Stimulated activated CD8-positive, alpha-beta memory T cell treated with anti-CD3 and anti-CD28 coated beads, Interleukin-2, amount 100 ng/mL, for 48 hours (primary cell): Measurements from ENCODE around the gene MBP.

Source experiments
- DNase-seq, 2 donors: peaks; one replicate each; pipeline ENCODE4 v3.0.0-alpha.2; 2020; ENCODE audit warnings: low read depth in 2 of 2

MBP gene

GRCh38 chr18:77133835-77134496 is 1.4 kb upstream of the MBP start:
- no peak for DNase-seq

DNA sequence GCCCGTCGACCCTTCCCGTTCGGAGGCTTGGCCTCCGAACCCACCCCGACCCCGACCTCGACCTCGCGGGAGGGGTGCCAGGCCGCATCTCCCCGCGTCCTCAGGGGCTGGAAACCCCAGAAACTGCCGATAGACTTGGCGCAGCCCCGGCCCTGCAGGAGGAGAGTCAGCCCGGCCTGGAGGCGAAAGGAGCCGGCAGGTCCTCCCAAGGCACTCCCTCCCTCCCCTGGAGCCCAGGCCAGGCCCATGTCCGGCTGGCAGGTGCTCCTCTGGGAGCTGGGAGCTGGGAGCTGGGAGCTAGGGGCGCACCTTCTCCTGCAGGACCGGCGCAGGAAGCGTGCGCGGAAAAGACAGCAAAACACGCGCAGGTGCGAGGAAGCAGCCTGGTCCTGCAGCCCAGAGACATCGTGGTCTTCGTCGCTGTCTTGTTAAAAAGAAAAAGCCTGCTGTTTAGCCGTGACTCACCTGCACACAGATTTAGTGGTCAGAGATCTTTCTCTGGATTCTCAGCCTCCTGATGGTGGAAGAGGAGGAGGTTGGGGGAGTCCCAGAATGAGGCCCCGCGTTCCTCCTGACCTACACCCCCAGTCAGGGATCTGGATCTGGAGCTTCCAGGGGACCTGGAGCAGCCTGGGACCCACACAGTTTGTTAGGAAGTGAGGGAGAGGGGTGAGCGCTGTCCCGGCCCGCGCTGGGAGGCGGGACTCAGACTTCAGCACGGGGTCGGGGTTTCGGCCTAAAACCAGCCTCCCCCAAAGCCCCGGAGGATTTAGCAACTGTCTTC is 660 bp upstream of the MBP start:
- DNase-seq = no peak

DNA sequence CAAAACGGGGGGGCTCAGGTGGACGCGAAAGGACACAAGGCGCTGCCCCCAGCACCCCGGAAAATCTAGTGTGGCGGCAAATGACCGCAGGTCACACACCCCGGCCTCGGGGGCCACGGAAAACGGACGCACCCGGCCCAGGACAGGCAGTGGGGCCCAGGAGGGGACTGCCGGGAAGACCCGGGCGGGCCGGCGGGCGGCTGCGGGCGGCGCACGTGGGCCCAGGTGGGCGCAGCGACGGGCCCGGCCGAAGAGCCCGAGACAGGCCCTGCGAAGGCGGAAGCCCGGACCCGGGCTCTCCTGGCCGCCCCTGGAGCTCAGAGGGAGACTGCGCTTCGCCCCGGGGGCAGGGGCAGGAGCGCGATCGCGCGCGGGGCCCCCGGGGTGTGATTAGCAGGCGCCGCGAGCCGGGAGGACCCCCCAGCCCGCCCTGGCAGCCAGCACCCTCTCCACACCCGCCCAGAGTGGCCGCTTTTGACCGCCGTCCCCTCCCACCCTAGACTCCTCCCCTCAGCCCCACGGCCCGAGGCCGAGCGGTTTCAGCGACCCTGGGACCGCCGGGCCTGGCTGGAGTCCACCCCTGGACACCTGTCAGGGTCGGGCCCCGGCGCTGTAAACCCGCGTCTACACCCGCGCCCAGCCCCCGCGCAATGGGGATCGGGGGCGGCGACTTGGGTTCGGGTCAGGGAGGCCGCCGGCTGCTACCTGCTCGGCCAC is 773 bp downstream of the MBP start:
- peak in 1 of 2 donors; percentile 28 for DNase-seq

GRCh38 chr18:77131100-77131651 is 1.4 kb downstream of the MBP start:
- peak in 1 of 2 donors; percentile 31 for DNase-seq

DNA sequence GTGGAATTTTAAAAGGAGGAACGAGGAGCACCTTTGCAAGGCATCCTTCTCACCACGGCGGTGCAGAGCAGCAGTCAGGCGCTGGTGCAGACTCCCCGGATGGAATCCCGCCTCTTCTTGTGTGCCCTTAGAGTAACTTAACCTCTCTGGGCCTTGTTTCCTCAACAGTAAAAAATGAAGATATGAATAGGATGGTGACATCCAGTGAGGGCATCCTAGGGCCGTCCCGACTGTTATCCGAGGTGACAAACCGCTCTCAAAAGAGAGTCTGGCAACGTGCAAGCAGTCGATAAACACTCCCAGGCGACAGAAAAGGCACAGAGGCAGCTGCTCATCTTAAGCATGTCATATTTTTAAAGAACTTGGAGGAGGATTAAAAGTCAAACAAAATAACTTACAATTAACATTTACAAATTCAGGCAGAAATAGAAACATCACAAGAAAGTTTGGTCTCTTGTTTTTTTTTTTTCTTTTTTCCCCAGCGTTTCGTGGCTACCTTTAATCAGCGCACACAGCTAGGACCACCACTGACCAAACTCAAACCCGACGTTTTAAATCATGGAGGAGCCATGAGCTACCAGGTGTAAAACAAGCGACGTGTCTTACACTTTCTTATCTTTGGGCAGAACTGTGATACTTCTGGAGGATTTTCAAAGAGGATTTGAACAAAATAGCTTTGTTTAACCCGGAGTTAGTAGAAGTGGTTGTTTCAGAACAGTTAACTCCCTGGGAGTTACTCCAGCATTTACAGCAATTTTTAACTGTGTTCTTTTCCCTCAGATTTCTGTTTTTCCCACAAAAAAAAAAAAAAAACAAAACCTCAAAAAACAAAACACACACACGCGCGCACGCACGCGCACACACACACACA is 2.1 kb downstream of the MBP start:
- no peak for DNase-seq

- no peak for DNase-seq
Observed at GRCh38 chr18:77129150-77129551, 3.4 kb downstream of the MBP start.

- no peak for DNase-seq
Observed at GRCh38 chr18:77127769-77128671, 4.6 kb downstream of the MBP start.

- DNase-seq = peak in 1 of 2 donors; percentile 45
Observed at GRCh38 chr18:77124452-77124922, 8.1 kb downstream of the MBP start.

- no peak for DNase-seq
Observed at GRCh38 chr18:77123320-77124231, 9.0 kb downstream of the MBP start.

DNA sequence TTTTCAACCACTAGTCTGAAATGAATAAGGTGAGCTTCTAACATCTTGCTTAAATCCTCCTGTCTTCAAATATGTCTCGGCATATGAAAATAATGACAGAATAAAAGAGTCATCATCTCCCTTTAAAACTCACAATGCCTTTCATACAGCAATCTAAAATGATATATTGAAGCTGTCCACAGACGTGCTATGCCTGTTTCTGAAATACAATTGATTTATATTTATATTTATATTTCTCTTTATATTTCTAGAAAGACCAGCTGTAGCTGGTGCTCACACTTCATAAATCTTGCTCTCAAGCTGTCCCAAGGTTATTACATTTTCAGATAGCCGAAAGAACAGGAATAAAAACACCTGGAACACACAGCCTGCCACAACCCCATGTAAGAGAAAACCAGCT is 11.1 kb downstream of the MBP start:
- no peak for DNase-seq

GRCh38 chr18:77119851-77120491 is 12.6 kb downstream of the MBP start:
- DNase-seq = no peak

GRCh38 chr18:77119101-77119850 is 13.3 kb downstream of the MBP start:
- DNase-seq = no peak

- DNase-seq = no peak
Observed at GRCh38 chr18:77118256-77119090, 14.1 kb downstream of the MBP start.

DNA sequence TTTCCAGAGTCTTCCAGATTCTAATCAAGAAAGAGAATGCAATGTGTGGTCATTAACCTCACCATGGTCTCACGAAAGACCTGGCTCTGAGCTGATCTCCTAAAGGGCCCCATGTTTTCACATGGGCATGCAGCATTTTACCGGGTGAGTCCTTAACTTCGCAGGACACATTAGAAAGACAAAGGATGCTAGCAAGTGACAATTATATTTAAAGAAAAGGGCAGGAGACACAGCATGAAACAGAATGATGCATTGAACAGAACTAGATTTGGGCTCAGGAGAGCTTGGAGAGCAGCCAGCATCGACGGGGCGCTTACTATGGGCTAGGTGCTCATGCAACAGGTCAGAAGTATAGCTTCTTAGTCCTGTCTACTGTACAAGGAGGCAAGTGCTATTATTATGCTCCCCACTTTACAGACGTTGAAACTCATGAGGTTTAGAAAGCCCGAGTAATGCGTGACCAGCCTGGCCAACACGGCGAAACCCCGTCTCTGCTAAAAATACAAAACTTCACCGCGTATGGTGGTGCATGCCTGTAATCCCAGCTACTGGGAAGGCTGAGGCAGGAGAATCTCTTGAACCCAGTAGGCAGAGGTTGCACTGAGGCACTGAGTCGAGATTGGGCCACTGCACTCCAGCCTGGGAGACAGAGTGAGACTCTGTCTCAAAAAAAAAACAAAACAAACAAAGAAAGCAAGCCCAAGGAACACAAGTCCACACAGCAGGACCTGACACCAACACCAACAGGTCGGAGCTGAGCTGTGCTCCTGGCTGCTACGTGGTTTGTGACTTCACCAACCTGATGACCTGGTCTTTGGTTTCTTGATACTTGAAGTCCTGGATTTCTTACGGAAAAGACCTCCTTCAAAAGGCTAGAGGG is 16.1 kb downstream of the MBP start:
- no peak for DNase-seq

DNA sequence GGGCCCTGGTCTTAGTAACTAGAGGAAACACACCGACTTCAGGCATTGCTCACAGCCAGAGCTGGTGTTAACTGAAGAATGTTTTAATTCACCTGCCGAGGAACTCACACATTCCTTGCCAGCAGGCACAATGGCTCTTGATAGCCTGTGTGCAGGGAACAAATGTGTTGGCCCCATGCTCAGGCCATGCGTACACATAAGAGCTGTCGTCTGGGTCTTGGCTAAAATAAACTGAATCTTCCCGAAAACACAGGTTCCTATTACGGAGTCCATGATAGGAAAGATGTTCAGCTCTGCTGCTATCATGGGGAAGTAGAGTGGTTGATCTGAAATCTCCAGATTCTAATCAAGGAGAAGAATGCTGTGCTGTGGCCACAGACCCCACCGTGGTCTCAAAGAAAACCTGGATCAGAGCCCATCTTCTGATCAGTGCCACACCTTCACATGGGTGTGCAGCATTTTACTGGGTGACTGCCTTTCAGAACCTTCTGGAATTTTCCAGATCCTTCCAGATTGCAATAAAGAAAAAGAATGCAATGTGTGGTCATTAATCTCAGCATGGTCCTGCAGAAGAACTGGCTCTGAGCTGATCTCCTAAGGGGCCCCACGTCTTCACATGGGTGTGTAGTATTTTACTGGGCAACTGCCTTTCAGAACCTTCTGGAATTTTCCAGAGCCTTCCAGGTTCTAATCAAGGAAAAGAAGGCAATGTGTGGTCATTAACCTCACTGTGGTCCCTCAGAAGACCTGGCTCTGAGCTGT is 17.2 kb downstream of the MBP start:
- DNase-seq = no peak
